ENCODE measurements around the gene CARMIL1. TPM values are rescaled to one million over a fixed set of nuclear protein-coding genes. Genes with fewer than 3 reads are reported as not detected.
A peak's percentile ranks its signal among the peaks of the same experiment; 100 is the strongest.

CARMIL1 gene
- total RNA-seq, 3 donors from 2014 or later, result 23.6 to 53.0 (median 33.5) TPM

DNA sequence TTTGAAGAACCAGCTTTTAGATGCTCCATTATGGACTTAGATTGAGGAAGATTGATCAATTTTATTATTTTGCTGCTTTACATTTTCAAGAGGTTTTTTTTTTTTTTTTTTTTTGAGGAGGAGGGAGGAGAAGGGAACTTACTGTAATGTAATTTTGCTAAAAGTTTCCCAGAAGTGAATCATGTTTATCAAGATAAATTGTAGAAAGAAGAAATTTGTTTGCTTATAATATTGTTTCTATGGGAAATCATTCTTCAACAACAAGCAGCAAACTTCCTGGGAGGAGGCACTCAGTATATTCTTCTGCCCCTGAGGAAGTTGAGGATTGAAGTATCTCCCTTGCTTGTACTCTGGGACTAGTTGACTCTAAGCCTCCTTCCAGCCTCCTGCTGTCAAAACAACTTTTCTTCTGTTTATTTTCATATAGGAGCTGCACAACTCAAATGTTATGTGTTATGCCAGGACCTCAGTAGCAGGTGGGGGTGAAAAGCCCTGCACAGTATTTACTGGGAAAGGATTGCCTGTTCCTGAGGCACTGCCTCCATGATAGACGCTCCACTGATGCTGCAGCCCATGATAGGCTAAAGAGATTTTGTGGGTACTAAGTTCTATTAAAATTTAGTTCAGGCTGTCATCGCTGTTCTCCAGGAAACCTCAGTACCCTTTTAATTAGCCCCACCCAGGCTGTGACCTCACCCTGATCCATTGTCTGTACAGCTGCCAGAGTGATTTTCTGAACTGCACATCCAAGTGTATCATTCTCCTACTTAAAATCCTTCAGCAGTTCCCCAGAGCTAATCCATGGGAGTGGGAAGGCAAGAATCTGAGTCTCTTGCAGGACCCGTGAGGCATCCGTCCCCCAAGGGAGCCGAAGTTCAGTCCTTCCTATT, 51.9 kb downstream of the CARMIL1 start:
- H3K36me3 ChIP-seq, result no peaks in the 10 kb centered on the region
- intact Hi-C loops (cut with DNase I; ENCODE audit: low total_unique reads), result no loop called here
- DNase-seq (ENCODE audit: low spot score in 2 of 2), result no peak
- TF ChIP-seq POLR2AphosphoS5 (IDR thresholded peaks at IDR 0.05) (no peak), POLR2A (IDR thresholded peaks at IDR 0.05) (no peak)
- TF ChIP-seq, protein P1, sequence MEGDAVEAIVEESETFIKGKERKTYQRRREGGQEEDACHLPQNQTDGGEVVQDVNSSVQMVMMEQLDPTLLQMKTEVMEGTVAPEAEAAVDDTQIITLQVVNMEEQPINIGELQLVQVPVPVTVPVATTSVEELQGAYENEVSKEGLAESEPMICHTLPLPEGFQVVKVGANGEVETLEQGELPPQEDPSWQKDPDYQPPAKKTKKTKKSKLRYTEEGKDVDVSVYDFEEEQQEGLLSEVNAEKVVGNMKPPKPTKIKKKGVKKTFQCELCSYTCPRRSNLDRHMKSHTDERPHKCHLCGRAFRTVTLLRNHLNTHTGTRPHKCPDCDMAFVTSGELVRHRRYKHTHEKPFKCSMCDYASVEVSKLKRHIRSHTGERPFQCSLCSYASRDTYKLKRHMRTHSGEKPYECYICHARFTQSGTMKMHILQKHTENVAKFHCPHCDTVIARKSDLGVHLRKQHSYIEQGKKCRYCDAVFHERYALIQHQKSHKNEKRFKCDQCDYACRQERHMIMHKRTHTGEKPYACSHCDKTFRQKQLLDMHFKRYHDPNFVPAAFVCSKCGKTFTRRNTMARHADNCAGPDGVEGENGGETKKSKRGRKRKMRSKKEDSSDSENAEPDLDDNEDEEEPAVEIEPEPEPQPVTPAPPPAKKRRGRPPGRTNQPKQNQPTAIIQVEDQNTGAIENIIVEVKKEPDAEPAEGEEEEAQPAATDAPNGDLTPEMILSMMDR (IDR thresholded peaks at IDR 0.05), result no peak
- H3K4me3 ChIP-seq, result no peak overlapping the region
- H3K9me3 ChIP-seq, result no peaks in the 10 kb centered on the region
- no peaks in the 10 kb centered on the region for H3K27me3 ChIP-seq
- no peaks in the 10 kb centered on the region for H3K4me1 ChIP-seq
- peak overlapping the region in 1 of 2 donors; percentile 25 for H3K27ac ChIP-seq

DNA sequence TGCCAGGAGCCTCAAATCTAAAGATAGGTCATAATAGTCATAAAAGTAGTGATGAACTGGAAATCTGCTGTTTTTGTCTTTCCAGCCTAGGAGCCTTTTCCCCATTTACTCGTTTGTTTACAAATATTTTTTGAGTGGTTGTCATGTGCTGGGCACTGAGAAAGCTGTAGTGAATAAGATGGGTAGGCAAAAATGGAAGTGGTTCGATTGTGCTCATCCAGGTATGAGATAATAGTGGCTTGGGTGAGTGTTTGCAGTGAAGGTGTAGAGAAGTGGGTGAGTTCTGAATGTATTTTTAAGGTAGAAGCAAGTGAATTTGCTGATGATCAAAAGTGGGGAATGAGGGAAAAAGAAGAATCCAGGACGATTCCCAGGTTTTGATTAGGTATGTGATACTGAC, 53.0 kb downstream of the CARMIL1 start:
- Histone ChIP-seq H3K27ac (no peak overlapping the region), H3K9me3 (no peaks in the 10 kb centered on the region), H3K4me3 (no peak overlapping the region), H3K4me1 (no peaks in the 10 kb centered on the region), H3K27me3 (no peaks in the 10 kb centered on the region), H3K36me3 (no peaks in the 10 kb centered on the region)
- intact Hi-C loops (cut with DNase I; ENCODE audit: low total_unique reads), result no loop called here
- TF ChIP-seq, protein P1 (IDR thresholded peaks at IDR 0.05), result no peak
- TF ChIP-seq POLR2A (IDR thresholded peaks at IDR 0.05) (no peak), POLR2AphosphoS5 (IDR thresholded peaks at IDR 0.05) (no peak)
- DNase-seq (ENCODE audit: low spot score in 2 of 2), result no peak

DNA sequence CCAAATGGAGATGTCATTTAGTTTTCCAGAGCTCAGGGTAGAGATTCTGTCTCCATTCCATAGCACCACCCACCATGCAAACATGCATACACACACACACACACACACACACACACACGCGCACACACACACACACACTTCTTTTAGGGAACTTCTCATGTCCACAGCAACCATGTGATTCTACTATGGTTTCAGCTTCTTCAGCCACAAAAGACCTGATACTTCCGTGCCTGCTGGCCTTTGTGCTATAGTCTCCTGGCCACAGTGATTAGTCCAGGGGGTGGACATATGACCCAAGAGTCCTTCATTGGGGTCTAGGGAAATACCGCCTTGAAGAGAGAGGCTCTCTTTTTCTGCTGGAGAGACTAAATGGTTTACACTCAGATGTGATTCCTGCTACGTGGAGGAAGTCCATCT, 53.5 kb downstream of the CARMIL1 start:
- no peak overlapping the region for H3K27ac ChIP-seq
- H3K4me1 ChIP-seq, result no peaks in the 10 kb centered on the region
- H3K9me3 ChIP-seq, result no peaks in the 10 kb centered on the region
- no peak overlapping the region for H3K4me3 ChIP-seq
- TF ChIP-seq POLR2A (IDR thresholded peaks at IDR 0.05), result no peak
- no peaks in the 10 kb centered on the region for H3K36me3 ChIP-seq
- intact Hi-C loops (cut with DNase I; ENCODE audit: low total_unique reads), result no loop called here
- no peaks in the 10 kb centered on the region for H3K27me3 ChIP-seq
- DNase-seq (ENCODE audit: low spot score in 2 of 2), result no peak

DNA sequence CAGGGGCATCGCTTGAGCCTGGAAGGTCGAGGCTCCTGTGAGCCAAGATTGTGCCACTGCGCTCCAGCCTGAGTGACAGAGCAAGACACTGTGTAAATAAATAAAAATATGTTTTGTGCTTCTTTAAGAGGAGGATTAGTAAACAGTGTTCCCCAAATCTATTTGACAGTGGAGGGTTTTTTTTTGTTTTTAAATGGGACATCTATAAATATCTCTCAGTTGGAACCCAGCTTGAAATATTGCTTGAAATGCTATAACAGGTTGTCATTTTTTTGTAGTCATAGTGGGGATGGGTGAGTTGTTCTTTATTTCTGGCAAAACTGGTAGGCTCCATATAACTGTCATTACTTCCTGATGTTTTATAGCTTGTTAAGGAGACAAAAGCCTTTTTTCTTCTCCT, 54.3 kb downstream of the CARMIL1 start:
- intact Hi-C loops (cut with DNase I; ENCODE audit: low total_unique reads), result no loop called here
- H3K27ac ChIP-seq, result no peak overlapping the region
- H3K4me3 ChIP-seq, result no peak overlapping the region
- no peaks in the 10 kb centered on the region for H3K27me3 ChIP-seq
- H3K4me1 ChIP-seq, result no peaks in the 10 kb centered on the region
- TF ChIP-seq POLR2AphosphoS5 (IDR thresholded peaks at IDR 0.05) (no peak), POLR2A (IDR thresholded peaks at IDR 0.05) (no peak)
- TF ChIP-seq, protein P1 (IDR thresholded peaks at IDR 0.05), result no peak
- DNase-seq (ENCODE audit: low spot score in 2 of 2), result no peak
- no peaks in the 10 kb centered on the region for H3K9me3 ChIP-seq
- no peaks in the 10 kb centered on the region for H3K36me3 ChIP-seq

DNA sequence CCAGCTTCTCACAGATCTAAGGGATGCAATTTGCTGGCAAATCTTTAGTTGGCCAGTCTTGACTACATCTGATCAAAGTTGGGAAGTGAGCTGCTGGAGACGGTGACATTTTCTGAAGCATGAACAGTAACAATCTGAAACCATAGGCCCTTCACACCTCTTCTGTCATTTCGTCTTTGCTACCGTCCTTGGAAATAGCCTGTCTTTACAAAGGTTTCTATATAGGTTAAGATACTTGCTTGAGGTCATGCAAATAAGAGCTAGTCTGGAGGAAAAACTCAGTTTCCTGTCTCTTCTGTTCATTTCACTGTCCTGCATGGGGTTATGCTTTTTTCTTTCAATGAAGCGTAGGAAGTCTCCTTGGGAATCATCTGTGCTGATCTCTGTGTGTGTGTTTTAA, 55.6 kb downstream of the CARMIL1 start:
- TF ChIP-seq, protein P1 (IDR thresholded peaks at IDR 0.05), result no peak
- no peak for TF ChIP-seq POLR2AphosphoS5 (IDR thresholded peaks at IDR 0.05)
- no peak for TF ChIP-seq POLR2A (IDR thresholded peaks at IDR 0.05)
- no peak overlapping the region for H3K27ac ChIP-seq
- intact Hi-C loops (cut with DNase I; ENCODE audit: low total_unique reads), result no loop called here
- no peaks in the 10 kb centered on the region for H3K4me1 ChIP-seq
- H3K27me3 ChIP-seq, result no peaks in the 10 kb centered on the region
- no peaks in the 10 kb centered on the region for H3K9me3 ChIP-seq
- DNase-seq (ENCODE audit: low spot score in 2 of 2), result no peak
- no peak overlapping the region for H3K4me3 ChIP-seq
- no peaks in the 10 kb centered on the region for H3K36me3 ChIP-seq

Measured in breast epithelium (tissue), 4 donors.